ENCODE results near the gene REEP1. TPM values are rescaled to one million over a fixed set of nuclear protein-coding genes. Genes with fewer than 3 reads are reported as not detected.

REEP1 gene
- total RNA-seq, 1 experiment from 2014 or later: not detected

- CTCF ChIA-PET: no interaction called here
- POLR2A ChIA-PET: interaction anchor here (0.7 kb wide), 1 partner anchor 10 kb away, joined by 3 read pairs; no protein-coding TSS in a partner anchor
- no TSS peak for BruUV-seq (replicated peaks)
Observed at GRCh38 chr2:86233436-86233835, 104.0 kb downstream of the REEP1 start.

DNA sequence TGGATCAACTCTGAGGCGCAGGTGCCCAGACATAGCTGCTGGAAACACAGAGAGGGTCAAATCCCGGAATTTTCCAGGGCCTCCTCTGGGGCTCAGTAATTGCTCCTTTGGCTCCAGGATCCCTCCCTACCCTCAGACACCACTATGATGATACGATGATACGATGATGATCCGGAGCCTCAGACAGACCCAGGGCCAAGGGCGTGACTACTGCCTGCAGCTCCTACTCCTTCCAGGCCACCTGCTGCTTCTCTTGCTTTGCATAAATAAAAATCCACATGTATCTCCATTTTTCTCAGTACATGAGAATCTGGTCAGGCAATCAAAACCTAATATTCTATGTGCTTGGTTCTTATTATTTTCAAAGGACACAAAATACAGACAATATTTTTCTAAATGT is 104.5 kb downstream of the REEP1 start:
- H3K27ac Mint-ChIP-seq (ENCODE audit: low read depth, unreplicated experiment): no peak overlapping the region
- no peaks in the 10 kb centered on the region for H3K4me1 Mint-ChIP-seq (ENCODE audit: insufficient read depth, unreplicated experiment)
- DNase-seq (ENCODE audit: unreplicated experiment): no peak
- H3K4me3 Mint-ChIP-seq (ENCODE audit: unreplicated experiment): no peak overlapping the region
- no peaks in the 10 kb centered on the region for H3K9me3 Mint-ChIP-seq (ENCODE audit: unreplicated experiment)
- no TSS peak for BruUV-seq (replicated peaks)
- POLR2A ChIA-PET: interaction anchor here (0.7 kb wide), 1 partner anchor 10 kb away, joined by 3 read pairs; no protein-coding TSS in a partner anchor
- H3K27me3 Mint-ChIP-seq (ENCODE audit: insufficient read depth, unreplicated experiment): no peaks in the 10 kb centered on the region
- TF ChIP-seq, protein P1, sequence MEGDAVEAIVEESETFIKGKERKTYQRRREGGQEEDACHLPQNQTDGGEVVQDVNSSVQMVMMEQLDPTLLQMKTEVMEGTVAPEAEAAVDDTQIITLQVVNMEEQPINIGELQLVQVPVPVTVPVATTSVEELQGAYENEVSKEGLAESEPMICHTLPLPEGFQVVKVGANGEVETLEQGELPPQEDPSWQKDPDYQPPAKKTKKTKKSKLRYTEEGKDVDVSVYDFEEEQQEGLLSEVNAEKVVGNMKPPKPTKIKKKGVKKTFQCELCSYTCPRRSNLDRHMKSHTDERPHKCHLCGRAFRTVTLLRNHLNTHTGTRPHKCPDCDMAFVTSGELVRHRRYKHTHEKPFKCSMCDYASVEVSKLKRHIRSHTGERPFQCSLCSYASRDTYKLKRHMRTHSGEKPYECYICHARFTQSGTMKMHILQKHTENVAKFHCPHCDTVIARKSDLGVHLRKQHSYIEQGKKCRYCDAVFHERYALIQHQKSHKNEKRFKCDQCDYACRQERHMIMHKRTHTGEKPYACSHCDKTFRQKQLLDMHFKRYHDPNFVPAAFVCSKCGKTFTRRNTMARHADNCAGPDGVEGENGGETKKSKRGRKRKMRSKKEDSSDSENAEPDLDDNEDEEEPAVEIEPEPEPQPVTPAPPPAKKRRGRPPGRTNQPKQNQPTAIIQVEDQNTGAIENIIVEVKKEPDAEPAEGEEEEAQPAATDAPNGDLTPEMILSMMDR (IDR thresholded peaks at IDR 0.05; ENCODE audit: unreplicated experiment): no peak
- intact Hi-C loops (cut with micrococcal nuclease): no loop called here
- no peaks in the 10 kb centered on the region for H3K36me3 Mint-ChIP-seq (ENCODE audit: insufficient read depth, unreplicated experiment)
- CTCF ChIA-PET: interaction anchor here (1.4 kb wide), 1 partner anchor 12 kb away, joined by 6 read pairs; no protein-coding TSS in a partner anchor

More at GRCh38 chr2:86233436-86233835, 104.0 kb downstream of the REEP1 start:
- intact Hi-C loops (cut with micrococcal nuclease): no loop called here
- TF ChIP-seq, protein P1 (IDR thresholded peaks at IDR 0.05; ENCODE audit: unreplicated experiment): no peak
- H3K4me3 Mint-ChIP-seq (ENCODE audit: unreplicated experiment): no peak overlapping the region
- no peaks in the 10 kb centered on the region for H3K36me3 Mint-ChIP-seq (ENCODE audit: insufficient read depth, unreplicated experiment)
- H3K27me3 Mint-ChIP-seq (ENCODE audit: insufficient read depth, unreplicated experiment): no peaks in the 10 kb centered on the region
- no peak for DNase-seq (ENCODE audit: unreplicated experiment)
- no peaks in the 10 kb centered on the region for H3K4me1 Mint-ChIP-seq (ENCODE audit: insufficient read depth, unreplicated experiment)
- no peak overlapping the region for H3K27ac Mint-ChIP-seq (ENCODE audit: low read depth, unreplicated experiment)
- no peaks in the 10 kb centered on the region for H3K9me3 Mint-ChIP-seq (ENCODE audit: unreplicated experiment)

DNA sequence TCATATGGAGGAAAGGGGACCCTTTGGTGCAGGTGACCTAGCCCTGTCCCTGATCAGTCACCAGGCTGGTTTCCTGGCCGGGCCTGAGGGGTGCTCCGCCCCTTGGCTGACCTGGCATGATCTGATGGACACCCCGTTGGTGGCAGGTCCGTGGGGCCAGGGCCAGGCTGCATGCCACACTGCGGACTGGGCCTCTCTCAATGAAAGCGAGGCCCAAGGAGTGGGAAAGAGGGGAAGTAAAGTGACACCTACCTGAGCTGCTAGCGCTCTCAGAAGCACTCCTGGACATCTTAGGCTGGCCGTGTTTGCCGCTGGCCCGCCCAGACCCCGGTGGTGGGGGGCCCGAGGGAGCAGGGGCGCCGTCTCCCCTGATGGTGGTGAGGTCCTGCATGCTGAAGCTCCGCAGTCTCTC is 105.0 kb downstream of the REEP1 start:
- ChIA-PET POLR2A (no interaction called here), CTCF (interaction anchor here (1.4 kb wide), 1 partner anchor 11 kb away, joined by 6 read pairs; no protein-coding TSS in a partner anchor)
- Mint-ChIP-seq H3K4me3 (ENCODE audit: unreplicated experiment) (no peak overlapping the region), H3K4me1 (ENCODE audit: insufficient read depth, unreplicated experiment) (no peaks in the 10 kb centered on the region), H3K36me3 (ENCODE audit: insufficient read depth, unreplicated experiment) (no peaks in the 10 kb centered on the region), H3K27ac (ENCODE audit: low read depth, unreplicated experiment) (no peak overlapping the region), H3K9me3 (ENCODE audit: unreplicated experiment) (no peaks in the 10 kb centered on the region), H3K27me3 (ENCODE audit: insufficient read depth, unreplicated experiment) (no peaks in the 10 kb centered on the region)
- no peak for DNase-seq (ENCODE audit: unreplicated experiment)
- BruUV-seq (replicated peaks): no TSS peak
- TF ChIP-seq, protein P1 (IDR thresholded peaks at IDR 0.05; ENCODE audit: unreplicated experiment): no peak
- intact Hi-C loops (cut with micrococcal nuclease): no loop called here

DNA sequence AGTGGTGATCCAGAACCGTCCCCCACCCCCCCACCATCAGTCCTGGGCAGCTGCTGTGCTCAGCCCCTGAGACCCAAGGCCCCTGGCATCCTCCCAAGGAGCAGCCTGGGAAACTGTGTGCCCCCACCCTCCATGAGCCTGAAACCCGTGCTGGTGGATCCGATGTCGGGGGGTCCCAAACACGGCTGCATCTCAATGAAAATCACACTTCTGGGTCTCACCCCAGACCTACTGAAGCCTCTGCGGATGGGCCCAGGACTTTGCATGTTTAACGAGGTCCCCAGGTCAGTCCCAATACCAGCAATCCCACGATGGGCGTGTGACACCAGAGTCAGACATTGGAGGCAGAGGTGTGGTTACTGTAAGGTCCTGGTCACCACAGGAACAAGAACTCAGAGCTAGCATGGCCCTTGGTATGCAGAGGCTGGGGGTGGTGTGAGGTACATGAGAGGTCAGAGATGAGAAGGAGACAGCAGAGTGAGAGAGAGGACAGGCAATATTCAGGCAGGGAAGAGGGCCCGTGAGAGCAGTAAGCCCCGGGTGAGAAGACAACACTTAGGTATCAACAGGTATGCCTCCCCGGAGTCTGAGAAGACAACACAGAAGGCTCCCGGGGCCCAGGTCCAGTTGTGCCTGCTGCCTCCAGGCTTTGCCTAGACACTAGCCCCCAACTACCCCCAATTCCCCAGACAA is 105.6 kb downstream of the REEP1 start:
- H3K27me3 Mint-ChIP-seq (ENCODE audit: insufficient read depth, unreplicated experiment): no peaks in the 10 kb centered on the region
- no peaks in the 10 kb centered on the region for H3K9me3 Mint-ChIP-seq (ENCODE audit: unreplicated experiment)
- no peak overlapping the region for H3K27ac Mint-ChIP-seq (ENCODE audit: low read depth, unreplicated experiment)
- ChIA-PET CTCF (interaction anchor here (1.4 kb wide), 1 partner anchor 11 kb away, joined by 6 read pairs; no protein-coding TSS in a partner anchor), POLR2A (no interaction called here)
- BruUV-seq (replicated peaks): no TSS peak
- H3K4me1 Mint-ChIP-seq (ENCODE audit: insufficient read depth, unreplicated experiment): no peaks in the 10 kb centered on the region
- no peak overlapping the region for H3K4me3 Mint-ChIP-seq (ENCODE audit: unreplicated experiment)
- no peak for DNase-seq (ENCODE audit: unreplicated experiment)
- TF ChIP-seq, protein P1 (IDR thresholded peaks at IDR 0.05; ENCODE audit: unreplicated experiment): no peak
- intact Hi-C loops (cut with micrococcal nuclease): no loop called here
- no peaks in the 10 kb centered on the region for H3K36me3 Mint-ChIP-seq (ENCODE audit: insufficient read depth, unreplicated experiment)

Data from MCF 10A (cell line).